Esophagus squamous epithelium (tissue), 5 donors: ENCODE data around the gene NAA25. TPM values are rescaled to one million over a fixed set of nuclear protein-coding genes. Genes with fewer than 3 reads are reported as not detected.
"Not testable (repeated sequence)": the region's sequence is repeated elsewhere in the genome, so short reads cannot be mapped to it uniquely, and the experiment has no call there.

Experiments used
- DNase-seq: peaks from one replicate; lab custom pipeline; 2025; lab: John Stamatoyannopoulos, UW
- H3K27ac ChIP-seq, 4 donors: fragments of 200-600 bp; sonication (generic); one replicate each; pipeline ENCODE4 v1.5.1; 2016 to 2019; ENCODE audit warnings: mild to moderate bottlenecking in 1 of 4
- H3K27me3 ChIP-seq, 4 donors: fragments of 200-600 bp; sonication (generic); 1 replicate in 3 of 4; 2 replicates in 1 of 4; pipeline versions ENCODE4 v1.5.1 to v1.6.0; 2017 to 2021; ENCODE audit warnings: antibody characterized with exemption in 1 of 4
- H3K36me3 ChIP-seq, 3 donors: fragments of 200-600 bp; sonication (generic); one replicate each; pipeline ENCODE4 v1.5.1; 2016 to 2019
- H3K4me1 ChIP-seq, 3 donors: fragments of 200-600 bp; sonication (generic); one replicate each; pipeline ENCODE4 v1.5.1; 2017 to 2019
- H3K4me3 ChIP-seq, 4 donors: fragments of 200-600 bp; sonication (generic); 1 replicate in 3 of 4; 2 replicates in 1 of 4; pipeline ENCODE4 v1.5.1; 2016 to 2019; ENCODE audit warnings: mild to moderate bottlenecking in 2 of 4, moderate library complexity in 1 of 4
- H3K9me3 ChIP-seq, 3 donors: fragments of 200-600 bp; sonication (generic); one replicate each; pipeline ENCODE4 v1.5.1; 2016 to 2019
- CTCF ChIP-seq, 6 experiments: fragments of 450-650 bp in 4 of 6; fragments of 200-600 bp in 2 of 6; sonication (generic) in 2 of 6; IDR thresholded peaks; one replicate each; pipeline ENCODE4 v1.5.1; 2016 to 2019; ENCODE audit warnings: antibody characterized with exemption in 6 of 6, mild to moderate bottlenecking in 4 of 6, moderate library complexity in 4 of 6
- POLR2A ChIP-seq, 4 donors: fragments of 450-650 bp; IDR thresholded peaks; one replicate each; pipeline ENCODE4 v1.6.1; 2017; ENCODE audit warnings: antibody characterized with exemption in 4 of 4, mild to moderate bottlenecking in 4 of 4, moderate library complexity in 3 of 4
- WGBS, 2 donors: methylation state at CpG; one replicate each; pipeline ENCODE4 v1.1.5; 2018; 5-methylcytosine and 5-hydroxymethylcytosine counted together
- intact Hi-C: fragments of 100-400 bp; cut with DNase I; formaldehyde crosslinking; loops from one replicate; pipeline ENCODE4 v1.15.0; 2022
- total RNA-seq, 4 donors: library from RNA; depleted of rRNA; stranded (reverse); fragments of >200 nt; gene quantifications; one replicate each; pipeline ENCODE4 v1.1.0, GENCODE V29; 2016
- donor health status: DM: yes; HTN: yes; CAD: no.

Gene NAA25
- total RNA-seq, 4 donors from 2014 or later: 12.6 to 36.6 (median 26.4) TPM

GRCh38 chr12:112103758-112104503 lies 4.7 kb downstream of the NAA25 start:
- 83 to 84% methylated on average over 6 to 8 of the region's 8 CpGs for WGBS, 2 donors
- Histone ChIP-seq H3K9me3 (no peaks in the 10 kb centered on the region), H3K36me3 (peaks cover 0 to 57% (median 0%) of the 10 kb centered on the region in 3 donors), H3K27me3 (no peaks in the 10 kb centered on the region), H3K27ac (no peak overlapping the region), H3K4me1 (peaks cover 10 to 60% (median 15%) of the 10 kb centered on the region in 3 donors), H3K4me3 (no peak overlapping the region)
- TF ChIP-seq CTCF (IDR thresholded peaks at IDR 0.05) (no peak), POLR2A (IDR thresholded peaks at IDR 0.05) (no peak)
- DNase-seq: no peak
- intact Hi-C loops: no loop called here

GRCh38 chr12:112102746-112103145 lies 5.8 kb downstream of the NAA25 start:
- H3K4me3 ChIP-seq, H3K27ac ChIP-seq, H3K27me3 ChIP-seq, intact Hi-C loops, H3K9me3 ChIP-seq, DNase-seq: not testable (repeated sequence)
- Histone ChIP-seq H3K4me1 (peaks cover 13 to 68% (median 13%) of the 10 kb centered on the region in 3 donors), H3K36me3 (peaks cover 0 to 69% (median 0%) of the 10 kb centered on the region in 3 donors)
- WGBS, 2 donors: 90 to 93% methylated on average over 19 of the region's 19 CpGs

GRCh38 chr12:112102127-112102526 lies 6.5 kb downstream of the NAA25 start:
- H3K9me3 ChIP-seq: no peaks in the 10 kb centered on the region
- TF ChIP-seq POLR2A (IDR thresholded peaks at IDR 0.05) (no peak), CTCF (IDR thresholded peaks at IDR 0.05) (no peak)
- H3K27me3 ChIP-seq: no peaks in the 10 kb centered on the region
- DNase-seq: no peak
- no peak overlapping the region for H3K27ac ChIP-seq
- WGBS, 2 donors: 96 to 100% methylated on average over 2 to 3 of the region's 4 CpGs
- no peak overlapping the region for H3K4me3 ChIP-seq
- peaks cover 8 to 66% (median 12%) of the 10 kb centered on the region in 3 donors for H3K4me1 ChIP-seq
- peaks cover 0 to 75% (median 0%) of the 10 kb centered on the region in 3 donors for H3K36me3 ChIP-seq
- intact Hi-C loops: no loop called here

GRCh38 chr12:112100500-112100899 lies 8.1 kb downstream of the NAA25 start:
- H3K4me3 ChIP-seq, DNase-seq, H3K27ac ChIP-seq, intact Hi-C loops, H3K27me3 ChIP-seq, H3K9me3 ChIP-seq: not testable (repeated sequence)
- Histone ChIP-seq H3K4me1 (peaks cover 0 to 66% (median 14%) of the 10 kb centered on the region in 3 donors), H3K36me3 (peaks cover 0 to 83% (median 0%) of the 10 kb centered on the region in 3 donors)
- WGBS, 2 donors: 96 to 98% methylated on average over 12 to 15 of the region's 15 CpGs

GRCh38 chr12:112097641-112098040 lies 10.9 kb downstream of the NAA25 start:
- 74 to 85% methylated on average over 8 of the region's 8 CpGs for WGBS, 2 donors
- H3K9me3 ChIP-seq: no peaks in the 10 kb centered on the region
- TF ChIP-seq POLR2A (IDR thresholded peaks at IDR 0.05) (no peak), CTCF (IDR thresholded peaks at IDR 0.05) (no peak)
- H3K4me3 ChIP-seq: no peak overlapping the region
- peaks cover 0 to 39% (median 10%) of the 10 kb centered on the region in 3 donors for H3K4me1 ChIP-seq
- H3K36me3 ChIP-seq: peaks cover 0 to 94% (median 2%) of the 10 kb centered on the region in 3 donors
- intact Hi-C loops: no loop called here
- H3K27me3 ChIP-seq: no peaks in the 10 kb centered on the region
- peak overlapping the region in 3 of 4 donors; percentile 42 to 61 (median 48) for H3K27ac ChIP-seq
- DNase-seq: no peak

- TF ChIP-seq CTCF (IDR thresholded peaks at IDR 0.05) (no peak), POLR2A (IDR thresholded peaks at IDR 0.05) (no peak)
- Histone ChIP-seq H3K4me1 (peaks cover 0 to 39% (median 10%) of the 10 kb centered on the region in 3 donors), H3K4me3 (no peak overlapping the region), H3K27me3 (no peaks in the 10 kb centered on the region), H3K27ac (peak overlapping the region; percentile 25 to 61 (median 45)), H3K9me3 (no peaks in the 10 kb centered on the region), H3K36me3 (peaks cover 0 to 94% (median 7%) of the 10 kb centered on the region in 3 donors)
- no peak for DNase-seq
- intact Hi-C loops: no loop called here
- 22 to 40% methylated on average over 2 of the region's 2 CpGs for WGBS, 2 donors
Observed at GRCh38 chr12:112096667-112097066, 11.9 kb downstream of the NAA25 start.
